Globus pallidus (tissue), 1 donor: Measurements from ENCODE around the gene TMEM87B.

Source experiments
- DNase-seq: peaks from one replicate; pipeline ENCODE4 v3.0.0-alpha.2; 2015; ENCODE audit warnings: low spot score

TMEM87B gene

GRCh38 chr2:112150851-112151250, 95.8 kb downstream of the TMEM87B start:
- no peak for DNase-seq

DNA sequence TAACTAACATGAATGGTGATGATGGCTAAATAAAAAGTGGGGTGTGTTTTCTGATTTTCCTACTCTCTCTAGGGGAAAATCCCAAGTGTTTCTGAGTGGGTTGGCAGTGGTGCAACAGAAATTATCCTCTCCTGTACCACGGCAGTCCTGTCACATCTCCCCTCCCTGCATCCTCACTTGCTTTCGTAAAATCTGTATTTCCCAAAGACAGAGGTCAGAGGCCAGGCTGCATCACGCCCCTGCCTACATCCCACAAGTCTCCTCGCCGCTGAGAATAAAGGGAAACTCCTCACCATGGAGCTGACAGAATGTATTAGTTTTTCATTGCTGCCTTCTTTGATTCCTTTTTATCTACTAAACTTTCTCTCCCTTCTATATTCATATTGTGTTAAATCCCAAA, 96.2 kb downstream of the TMEM87B start:
- no peak for DNase-seq

DNA sequence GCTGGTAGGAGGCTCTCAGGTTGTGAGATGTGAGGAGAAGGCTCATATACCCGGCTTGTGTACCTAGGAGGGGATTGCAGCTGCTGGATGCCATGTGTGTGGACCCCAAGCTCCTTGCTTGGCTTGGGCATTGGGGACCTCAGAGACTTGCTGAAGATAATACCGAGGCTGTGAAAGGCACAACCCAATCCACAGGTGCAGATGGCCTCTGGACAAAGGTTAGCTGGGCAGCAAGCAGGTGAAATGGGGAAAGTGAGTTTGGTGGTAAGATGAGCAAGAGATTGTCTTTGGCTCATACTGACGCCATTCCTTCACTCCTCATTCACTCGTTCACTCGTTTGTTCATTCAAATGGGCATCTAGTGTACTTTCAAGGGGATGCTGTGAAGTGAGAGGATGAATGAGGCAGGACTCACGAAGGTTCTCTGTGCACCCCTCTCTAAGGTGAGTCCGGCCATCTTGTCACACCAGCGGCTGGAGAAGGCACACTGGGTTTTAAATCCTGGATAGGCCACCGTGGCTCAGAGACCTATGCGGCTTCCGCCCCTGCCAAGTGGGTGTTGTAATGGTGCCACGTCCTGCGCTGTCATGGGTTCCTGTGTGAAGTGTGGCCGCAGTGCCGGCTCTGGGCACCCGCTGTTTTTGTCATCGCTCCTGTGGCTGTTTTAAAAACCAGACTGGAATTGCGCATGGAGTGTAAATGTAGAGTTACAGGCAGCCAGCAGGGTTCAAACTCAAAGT, 96.8 kb downstream of the TMEM87B start:
- no peak for DNase-seq

- no peak for DNase-seq
These were observed 97.6 kb downstream of the TMEM87B start for GRCh38 chr2:112152476-112153178.

GRCh38 chr2:112153179-112153490, 98.1 kb downstream of the TMEM87B start:
- DNase-seq, result no peak

GRCh38 chr2:112153501-112153900, 98.4 kb downstream of the TMEM87B start:
- no peak for DNase-seq

DNA sequence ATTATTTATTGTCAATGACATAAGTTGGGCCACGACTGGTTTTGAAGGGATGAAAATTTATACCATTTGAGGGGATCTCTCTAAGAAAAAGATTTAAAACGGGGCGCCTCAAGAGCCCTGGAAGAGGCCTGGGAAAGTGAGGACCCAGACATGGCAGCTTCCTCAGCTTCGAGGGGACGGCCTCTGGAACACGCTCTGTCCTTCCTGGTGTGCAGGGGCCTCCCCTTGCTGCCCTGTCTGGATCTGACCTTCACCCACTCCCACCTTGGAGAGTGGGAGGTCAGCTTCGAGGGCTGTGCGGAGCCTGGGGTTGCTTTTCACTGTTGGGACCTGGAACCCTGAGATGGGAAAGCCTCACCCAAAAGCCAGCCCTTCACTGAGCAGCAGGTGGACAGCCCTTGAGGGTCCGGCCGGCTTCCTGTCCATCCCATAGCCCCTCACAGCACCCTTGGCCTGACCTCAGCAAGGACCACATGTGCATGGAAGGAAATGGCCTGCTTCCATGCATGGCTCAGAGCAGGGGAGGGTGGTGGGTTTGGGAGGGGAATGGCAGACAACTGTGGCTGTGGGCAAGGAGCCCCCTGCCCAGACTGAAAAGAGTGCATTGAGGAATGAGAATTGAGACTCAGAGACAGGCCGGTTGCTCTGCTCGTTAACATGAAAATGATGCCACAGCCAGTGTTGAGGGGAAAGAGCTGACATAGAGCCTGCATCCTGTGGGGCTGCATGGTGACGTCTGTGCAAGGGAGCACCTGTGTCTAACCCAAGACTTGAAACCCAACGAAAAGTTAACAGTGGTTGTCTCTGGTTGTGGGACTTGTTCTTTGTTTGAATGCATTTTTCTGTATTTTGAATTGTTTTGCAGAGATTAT, 99.4 kb downstream of the TMEM87B start:
- no peak for DNase-seq

DNA sequence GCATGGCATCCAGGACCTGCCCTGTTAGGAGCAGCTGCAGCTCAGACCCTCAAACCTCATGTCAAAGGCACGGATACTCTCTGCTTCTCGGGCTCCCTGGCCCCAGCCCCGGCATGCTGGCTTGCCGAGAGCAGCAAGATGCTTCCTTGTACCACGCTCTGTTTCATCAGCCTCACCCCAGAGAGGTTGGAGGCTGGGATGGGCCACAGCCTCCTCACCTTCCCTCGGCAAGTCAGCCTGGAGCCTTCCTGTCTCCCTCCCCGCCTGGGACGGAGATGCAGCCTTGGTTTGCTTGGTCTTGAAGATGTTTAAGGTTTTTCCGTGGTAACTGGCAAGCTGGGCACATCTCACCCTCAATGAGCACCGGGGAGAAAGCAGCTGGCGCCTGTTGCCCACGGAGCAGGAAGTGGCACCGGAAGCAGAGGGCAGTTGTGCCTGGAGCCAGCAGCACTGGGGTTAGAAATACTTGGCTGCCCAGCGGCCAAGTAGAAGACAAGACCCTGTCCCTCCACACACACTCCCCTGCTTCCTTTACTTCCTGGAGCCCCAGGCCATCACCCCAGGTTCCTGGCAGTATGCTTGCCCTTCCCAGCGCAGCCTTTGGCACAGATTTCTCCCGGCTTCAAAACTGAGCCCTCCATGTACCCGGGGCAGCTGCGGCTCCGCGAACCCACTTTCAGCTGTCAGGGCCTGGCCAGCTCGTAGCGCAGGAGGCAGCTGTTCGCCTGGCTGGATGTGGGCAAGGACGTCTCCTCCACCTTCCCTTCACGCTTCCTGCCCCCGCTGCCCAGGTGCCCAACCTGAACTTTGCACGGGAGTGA, 100.5 kb downstream of the TMEM87B start:
- DNase-seq, result no peak

DNA sequence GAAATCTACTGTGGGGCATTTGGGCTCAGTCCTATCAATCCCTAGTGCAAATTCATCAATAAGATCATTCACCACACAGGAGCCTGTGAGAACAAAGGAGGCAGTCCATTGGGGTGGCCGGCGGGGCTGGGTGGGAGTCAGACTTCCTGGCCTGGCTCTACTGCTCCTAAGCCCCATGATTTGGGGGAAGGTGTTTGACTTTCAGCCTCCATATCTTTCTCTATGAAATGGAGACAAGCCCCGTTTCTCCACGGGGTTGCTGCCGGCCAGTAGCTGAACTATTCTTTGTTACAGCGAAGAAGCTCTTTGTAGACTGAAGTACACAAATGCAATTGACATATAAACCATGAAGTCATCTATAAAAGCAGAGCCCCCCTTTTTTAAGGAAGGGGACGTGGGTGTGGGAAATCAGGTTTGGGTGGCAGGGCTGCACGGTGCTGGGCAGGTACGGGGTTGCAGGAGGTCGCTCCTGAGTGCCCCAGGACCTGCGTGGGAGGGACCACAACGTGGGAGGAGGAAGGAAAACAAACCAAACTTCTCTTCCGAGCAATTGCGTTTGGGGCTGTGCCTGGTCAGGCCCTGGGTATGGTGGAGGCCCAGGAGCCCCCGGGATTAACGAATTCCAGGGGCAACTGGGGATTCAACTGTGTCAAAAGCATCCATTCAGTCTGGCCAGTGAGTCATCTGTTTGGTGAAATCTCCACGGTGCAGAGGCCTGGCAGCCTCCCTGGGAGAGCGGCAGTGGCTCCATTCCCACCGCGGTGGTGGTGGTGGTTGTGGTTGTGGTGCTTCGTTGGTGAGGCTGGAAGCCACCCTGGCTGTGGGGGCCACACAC, 101.3 kb downstream of the TMEM87B start:
- no peak for DNase-seq

GRCh38 chr2:112157472-112157871, 102.4 kb downstream of the TMEM87B start:
- no peak for DNase-seq

DNA sequence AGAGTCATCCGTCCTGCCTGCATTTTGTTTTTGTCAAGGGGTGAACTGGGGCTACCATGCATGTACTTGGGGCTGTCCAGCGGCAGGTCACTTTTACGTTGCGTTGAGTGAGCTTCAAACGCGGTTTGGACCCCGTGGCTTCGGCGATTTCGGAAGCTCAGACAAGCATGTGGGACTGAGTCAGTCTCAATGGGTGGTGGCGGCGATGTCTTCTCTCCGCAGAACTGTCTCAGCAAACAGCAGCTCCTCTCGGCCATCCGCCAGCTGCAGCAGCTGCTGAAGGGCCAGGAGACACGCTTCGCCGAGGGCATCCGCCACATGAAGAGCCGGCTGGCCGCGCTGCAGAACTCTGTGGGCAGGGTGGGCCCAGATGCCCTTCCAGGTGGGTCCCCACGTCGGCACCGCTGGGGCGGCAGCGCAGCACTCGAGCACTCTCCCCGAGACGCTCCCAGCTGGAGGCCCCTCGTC, 104.4 kb downstream of the TMEM87B start:
- DNase-seq, result no peak

GRCh38 chr2:112160283-112161250, 105.5 kb downstream of the TMEM87B start:
- no peak for DNase-seq

- DNase-seq, result no peak
These were observed 106.5 kb downstream of the TMEM87B start for GRCh38 chr2:112161431-112162145.

GRCh38 chr2:112162341-112162740, 107.3 kb downstream of the TMEM87B start:
- no peak for DNase-seq

GRCh38 chr2:112162956-112163355, 107.9 kb downstream of the TMEM87B start:
- no peak for DNase-seq

- DNase-seq, result no peak
These were observed 108.5 kb downstream of the TMEM87B start for GRCh38 chr2:112163541-112163981.

DNA sequence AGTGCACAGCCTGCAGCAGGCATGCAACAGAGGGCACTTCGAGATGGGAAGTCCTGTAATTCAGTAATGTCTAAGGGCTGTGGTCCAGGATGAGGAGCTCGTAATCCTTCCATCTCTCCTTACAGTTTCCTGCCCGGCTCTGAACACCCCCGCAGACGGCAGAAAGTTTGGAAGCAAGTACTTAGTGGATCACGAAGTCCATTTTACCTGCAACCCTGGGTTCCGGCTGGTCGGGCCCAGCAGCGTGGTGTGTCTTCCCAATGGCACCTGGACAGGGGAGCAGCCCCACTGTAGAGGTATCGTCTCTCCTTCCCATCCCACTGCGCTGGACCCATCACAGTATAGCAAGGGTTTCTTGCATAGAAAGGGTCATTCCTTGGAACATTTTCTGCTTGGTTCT, 109.8 kb downstream of the TMEM87B start:
- no peak for DNase-seq

DNA sequence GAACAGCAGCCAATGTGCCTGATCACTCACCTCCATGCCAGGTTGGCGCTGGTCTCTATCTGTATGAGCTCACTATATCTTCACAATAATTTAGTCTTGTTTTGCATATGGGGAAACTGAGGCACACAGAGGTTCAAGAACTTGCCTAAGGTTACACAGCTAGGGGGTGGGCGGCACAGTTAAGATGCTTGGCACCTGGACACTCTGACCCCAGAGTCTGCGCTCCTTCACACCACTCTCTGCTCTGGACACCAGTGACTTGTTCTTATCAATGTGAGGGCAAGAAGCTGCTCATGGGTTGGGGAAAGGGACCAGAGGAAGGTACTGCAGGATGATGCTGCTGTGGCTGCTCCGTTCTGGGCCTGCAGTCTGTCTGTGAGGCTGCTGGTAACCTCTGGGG, 110.2 kb downstream of the TMEM87B start:
- DNase-seq, result no peak
